SU-DHL-6 (cell line): ENCODE results near the gene HSPA12A.

ENCODE experiments used
- H2AFZ ChIP-seq: fragments of 200-600 bp; sonication (generic); 2 replicates; pipeline ENCODE4 v1.6.1; 2014; ENCODE audit warnings: low read depth, mild to moderate bottlenecking, moderate library complexity, mixed read lengths, antibody characterized with exemption, low read length; ENCODE audit not compliant: severe bottlenecking
- H3F3A ChIP-seq: fragments of 200-600 bp; shearing (Covaris generic); 2 replicates; pipeline ENCODE4 v1.6.0; 2016; ENCODE audit warnings: antibody characterized with exemption, mild to moderate bottlenecking; ENCODE audit not compliant: insufficient read depth
- H3K27ac ChIP-seq: fragments of 200-600 bp; sonication (generic); 2 replicates; pipeline ENCODE4 v1.5.1; 2016; ENCODE audit warnings: low read depth, mild to moderate bottlenecking, low read length, moderate library complexity, mixed read lengths
- H3K27me3 ChIP-seq: fragments of 200-600 bp; sonication (generic), shearing (Covaris generic); 2 replicates; pipeline ENCODE4 v1.6.0; 2014; ENCODE audit warnings: mild to moderate bottlenecking, low read length
- H3K36me3 ChIP-seq: fragments of 200-600 bp; sonication (generic); 2 replicates; pipeline ENCODE4 v1.6.1; 2014; ENCODE audit warnings: mild to moderate bottlenecking, low read length, mixed read lengths
- H3K4me2 ChIP-seq: fragments of 300-600, 200-600 bp; shearing (Covaris generic), sonication (generic); 2 replicates; pipeline ENCODE4 v1.6.0; 2014; ENCODE audit warnings: low read length, low read depth, mild to moderate bottlenecking; ENCODE audit not compliant: poor library complexity, severe bottlenecking
- H3K4me3 ChIP-seq: fragments of 200-600 bp; sonication (generic); 2 replicates; pipeline ENCODE4 v1.5.1; 2014; ENCODE audit warnings: antibody characterized with exemption, low read length, mild to moderate bottlenecking, mixed read lengths; ENCODE audit not compliant: insufficient read depth, poor library complexity, severe bottlenecking
- H3K79me2 ChIP-seq: fragments of 200-600 bp; sonication (generic); 2 replicates; pipeline ENCODE4 v1.6.1; 2014; ENCODE audit warnings: mild to moderate bottlenecking, low read length, moderate library complexity; ENCODE audit not compliant: insufficient read depth
- H3K9ac ChIP-seq: fragments of 200-600 bp; sonication (generic); 2 replicates; pipeline ENCODE4 v1.7.0; 2014; ENCODE audit warnings: mild to moderate bottlenecking, low read length
- H3K9me2 ChIP-seq: fragments of 200-600 bp; sonication (generic); replicated peaks from 2 replicates; pipeline ENCODE4 v1.6.1; 2014; ENCODE audit warnings: low read length; ENCODE audit not compliant: insufficient read depth
- H3K9me3 ChIP-seq: fragments of 200-600 bp; sonication (generic); 2 replicates; pipeline ENCODE4 v1.6.1; 2014; ENCODE audit warnings: low read length, mixed read lengths; ENCODE audit not compliant: insufficient read depth
- H4K20me1 ChIP-seq: fragments of 200-600 bp; sonication (generic); 2 replicates; pipeline ENCODE4 v1.6.1; 2014; ENCODE audit warnings: low read depth, mild to moderate bottlenecking, antibody characterized with exemption, low read length, moderate library complexity, mixed read lengths
- EZH2phosphoT487 ChIP-seq: fragments of 200-600 bp; sonication (generic), shearing (Covaris generic); conservative IDR thresholded peaks from 2 replicates; pipeline ENCODE4 v1.6.1; 2018; ENCODE audit warnings: mild to moderate bottlenecking, antibody characterized with exemption, low read length, moderate library complexity, mixed read lengths
- TF ChIP-seq, protein P1 (sequence below): fragments of 200-600 bp; sonication (generic); IDR thresholded peaks from one replicate; pipeline ENCODE4 v1.5.1; 2017; ENCODE audit warnings: antibody characterized with exemption, mild to moderate bottlenecking, low read length, moderate library complexity; ENCODE audit not compliant: insufficient read depth, poor library complexity, severe bottlenecking

The HSPA12A gene

DNA sequence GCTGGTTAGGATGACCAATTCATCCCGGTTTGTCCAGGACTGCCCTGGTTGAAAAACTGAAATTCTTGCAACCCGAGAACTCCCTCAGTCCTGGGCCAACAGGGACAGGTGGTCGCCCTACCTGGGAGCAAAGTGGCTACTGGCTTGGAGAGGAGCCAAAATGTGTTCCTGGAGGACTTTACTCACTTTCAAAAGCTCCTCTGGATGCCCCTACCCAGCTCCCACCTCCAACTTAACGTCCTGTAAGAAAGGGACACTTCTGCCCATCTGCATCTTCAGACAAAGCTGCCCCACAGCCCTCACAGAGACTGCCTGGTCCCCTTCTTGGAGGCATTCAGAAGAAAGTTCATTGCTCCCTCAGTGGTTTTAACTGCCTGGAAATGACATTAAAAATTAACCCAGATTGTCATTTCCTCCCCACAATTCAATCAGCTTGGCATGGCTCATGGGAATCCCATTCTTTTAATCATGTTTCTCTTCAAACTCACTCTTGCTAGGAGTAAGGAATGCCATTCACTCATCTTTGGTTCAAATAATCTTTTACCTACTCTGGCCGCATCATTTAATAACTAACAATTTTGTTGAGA lies 24.0 kb upstream of the HSPA12A start:
- Histone ChIP-seq H3K79me2 (no peaks in the 10 kb centered on the region), H3K27me3 (no peaks in the 10 kb centered on the region), H3F3A (no peaks in the 10 kb centered on the region), H4K20me1 (no peaks in the 10 kb centered on the region), H3K27ac (no peak overlapping the region), H3K4me3 (no peak overlapping the region), H3K9ac (no peak overlapping the region), H2AFZ (no peak overlapping the region), H3K9me2 (no peaks in the 10 kb centered on the region), H3K36me3 (no peaks in the 10 kb centered on the region), H3K9me3 (no peaks in the 10 kb centered on the region), H3K4me2 (no peak overlapping the region)
- TF ChIP-seq EZH2phosphoT487: no peak
- TF ChIP-seq, protein P1, sequence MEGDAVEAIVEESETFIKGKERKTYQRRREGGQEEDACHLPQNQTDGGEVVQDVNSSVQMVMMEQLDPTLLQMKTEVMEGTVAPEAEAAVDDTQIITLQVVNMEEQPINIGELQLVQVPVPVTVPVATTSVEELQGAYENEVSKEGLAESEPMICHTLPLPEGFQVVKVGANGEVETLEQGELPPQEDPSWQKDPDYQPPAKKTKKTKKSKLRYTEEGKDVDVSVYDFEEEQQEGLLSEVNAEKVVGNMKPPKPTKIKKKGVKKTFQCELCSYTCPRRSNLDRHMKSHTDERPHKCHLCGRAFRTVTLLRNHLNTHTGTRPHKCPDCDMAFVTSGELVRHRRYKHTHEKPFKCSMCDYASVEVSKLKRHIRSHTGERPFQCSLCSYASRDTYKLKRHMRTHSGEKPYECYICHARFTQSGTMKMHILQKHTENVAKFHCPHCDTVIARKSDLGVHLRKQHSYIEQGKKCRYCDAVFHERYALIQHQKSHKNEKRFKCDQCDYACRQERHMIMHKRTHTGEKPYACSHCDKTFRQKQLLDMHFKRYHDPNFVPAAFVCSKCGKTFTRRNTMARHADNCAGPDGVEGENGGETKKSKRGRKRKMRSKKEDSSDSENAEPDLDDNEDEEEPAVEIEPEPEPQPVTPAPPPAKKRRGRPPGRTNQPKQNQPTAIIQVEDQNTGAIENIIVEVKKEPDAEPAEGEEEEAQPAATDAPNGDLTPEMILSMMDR: no peak

DNA sequence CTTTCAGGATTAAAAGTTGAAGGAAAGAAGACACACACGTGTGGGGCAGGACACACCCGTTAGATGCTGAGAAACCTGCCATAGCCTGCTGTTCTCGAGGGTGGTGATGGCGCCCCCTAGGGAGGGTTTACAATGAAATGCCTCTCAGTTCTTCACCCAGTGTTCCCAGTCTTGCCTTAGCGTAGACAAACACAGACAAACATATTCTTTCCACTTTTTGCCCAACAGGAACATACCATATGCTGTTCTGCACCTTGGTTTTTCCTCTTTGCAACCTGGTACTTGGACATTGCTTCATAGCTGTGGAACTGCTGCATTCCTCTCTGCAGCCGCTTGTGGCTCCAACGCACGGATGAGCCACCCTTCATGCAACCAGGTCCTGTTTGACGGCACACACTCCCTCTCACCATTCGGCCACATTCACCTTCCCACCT lies 23.3 kb upstream of the HSPA12A start:
- H2AFZ ChIP-seq: no peak overlapping the region
- H3K79me2 ChIP-seq: no peaks in the 10 kb centered on the region
- no peaks in the 10 kb centered on the region for H3K36me3 ChIP-seq
- no peak overlapping the region for H3K27ac ChIP-seq
- no peaks in the 10 kb centered on the region for H3K27me3 ChIP-seq
- no peak overlapping the region for H3K4me2 ChIP-seq
- H3K9me2 ChIP-seq: no peaks in the 10 kb centered on the region
- TF ChIP-seq EZH2phosphoT487: no peak
- TF ChIP-seq, protein P1: peak; percentile 18
- H3K4me3 ChIP-seq: no peak overlapping the region
- H3K9me3 ChIP-seq: no peaks in the 10 kb centered on the region
- H4K20me1 ChIP-seq: no peaks in the 10 kb centered on the region
- H3F3A ChIP-seq: no peaks in the 10 kb centered on the region
- no peak overlapping the region for H3K9ac ChIP-seq

DNA sequence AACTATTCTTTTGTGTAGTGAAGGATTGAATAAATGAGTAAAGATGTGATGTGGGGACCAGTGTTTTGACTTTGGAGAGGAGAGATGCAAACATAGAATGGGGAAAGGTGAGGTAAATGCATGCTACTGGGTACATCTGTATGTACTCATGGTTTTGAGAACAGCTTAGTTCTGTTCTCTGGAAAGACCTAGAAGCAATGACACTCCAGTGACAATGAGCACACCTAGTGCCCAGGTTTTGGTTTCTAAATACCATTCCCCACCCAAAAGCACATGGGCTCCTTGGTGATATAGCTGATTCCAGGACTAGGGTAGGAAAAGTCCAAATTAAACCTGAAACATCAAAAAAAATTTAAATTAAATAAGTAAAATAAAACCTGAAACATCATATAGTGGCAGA lies 22.6 kb upstream of the HSPA12A start:
- no peak overlapping the region for H3K4me3 ChIP-seq

More for the DNA sequence above, 22.6 kb upstream of the HSPA12A start:
- no peaks in the 10 kb centered on the region for H3F3A ChIP-seq
- H3K79me2 ChIP-seq: no peaks in the 10 kb centered on the region
- no peaks in the 10 kb centered on the region for H3K9me3 ChIP-seq
- no peaks in the 10 kb centered on the region for H3K9me2 ChIP-seq
- no peak overlapping the region for H3K27ac ChIP-seq
- H2AFZ ChIP-seq: no peak overlapping the region
- no peaks in the 10 kb centered on the region for H3K36me3 ChIP-seq
- no peak for TF ChIP-seq EZH2phosphoT487
- TF ChIP-seq, protein P1: no peak
- no peak overlapping the region for H3K9ac ChIP-seq
- no peaks in the 10 kb centered on the region for H3K27me3 ChIP-seq
- H4K20me1 ChIP-seq: no peaks in the 10 kb centered on the region
- no peak overlapping the region for H3K4me2 ChIP-seq
